Adipose tissue (tissue), 3 donors: ENCODE data around the gene HK1. TPM values are rescaled to one million over a fixed set of nuclear protein-coding genes. Genes with fewer than 3 reads are reported as not detected.

Experiments
- H3K27ac ChIP-seq: one replicate; pipeline ENCODE4 v1.5.1; 2013; ENCODE audit warnings: low read depth, low read length
- WGBS, 3 donors: extraction: QIAGEN DNeasy Blood & Tissue Kit; methylation state at CpG; one replicate each; pipeline ENCODE4 v1.1.7; 2013; 5-methylcytosine and 5-hydroxymethylcytosine counted together
- polyA plus RNA-seq, 3 donors: library from polyadenylated mRNA; stranded (reverse); fragments of 200-250 nt; gene quantifications; one replicate each; pipeline ENCODE4 v1.2.3, GENCODE V29; 2013
- donor health status: healthy with polysubstance abuse.
- donor health status: Bipolar disorder and iron deficiency.
- donor health status: healthy.

Gene HK1
- polyA plus RNA-seq, 3 donors, result 12.2 to 52.5 (median 29.6) TPM

- 38 to 76% (median 57%) methylated on average over 3 of the region's 3 CpGs for WGBS, 3 donors
- no peak overlapping the region for H3K27ac ChIP-seq
Observed at GRCh38 chr10:69377933-69378332, 99.6 kb downstream of the HK1 start.

- H3K27ac ChIP-seq, result no peak overlapping the region
- WGBS, 3 donors, result 95 to 96% (median 95%) methylated on average over 16 of the region's 16 CpGs
Observed at GRCh38 chr10:69379800-69380199, 101.5 kb downstream of the HK1 start.

GRCh38 chr10:69382382-69383117 is 104.3 kb downstream of the HK1 start:
- H3K27ac ChIP-seq, result no peak overlapping the region
- 79 to 85% (median 84%) methylated on average over 26 of the region's 26 CpGs for WGBS, 3 donors

GRCh38 chr10:69383558-69383957 is 105.3 kb downstream of the HK1 start:
- no peak overlapping the region for H3K27ac ChIP-seq
- WGBS, 3 donors, result 51 to 70% (median 59%) methylated on average over 3 of the region's 3 CpGs

- 85 to 92% (median 90%) methylated on average over 10 of the region's 10 CpGs for WGBS, 3 donors
- H3K27ac ChIP-seq, result no peak overlapping the region
Observed at GRCh38 chr10:69384320-69384719, 106.0 kb downstream of the HK1 start.

- WGBS, 3 donors, result 74 to 95% (median 89%) methylated on average over 11 of the region's 11 CpGs
- H3K27ac ChIP-seq, result no peak overlapping the region
Observed at GRCh38 chr10:69385454-69386350, 107.4 kb downstream of the HK1 start.

- no peak overlapping the region for H3K27ac ChIP-seq
- 86 to 92% (median 91%) methylated on average over 3 of the region's 3 CpGs for whole genome bisulfite sequencing, 3 donors
Observed at GRCh38 chr10:69387500-69387899, 109.2 kb downstream of the HK1 start.

GRCh38 chr10:69388488-69388887 is 110.2 kb downstream of the HK1 start:
- no peak overlapping the region for H3K27ac ChIP-seq
- WGBS, 3 donors, result 94 to 98% (median 95%) methylated on average over 2 of the region's 2 CpGs

- H3K27ac ChIP-seq, result no peak overlapping the region
- WGBS, 3 donors, result 60 to 71% (median 62%) methylated on average over 8 of the region's 8 CpGs
Observed at GRCh38 chr10:69389827-69390490, 111.7 kb downstream of the HK1 start.

GRCh38 chr10:69391158-69391557 is 112.9 kb downstream of the HK1 start:
- H3K27ac ChIP-seq, result no peak overlapping the region
- 72 to 91% (median 89%) methylated on average over 6 of the region's 6 CpGs for WGBS, 3 donors

- 12 to 14% (median 14%) methylated on average over 7 of the region's 7 CpGs for WGBS, 3 donors
- H3K27ac ChIP-seq, result no peak overlapping the region
Observed at GRCh38 chr10:69392481-69393000, 114.2 kb downstream of the HK1 start.

GRCh38 chr10:69394020-69394419 is 115.7 kb downstream of the HK1 start:
- H3K27ac ChIP-seq, result no peak overlapping the region
- 81 to 94% (median 86%) methylated on average over 1 of the region's 1 CpG for WGBS, 3 donors

- no peak overlapping the region for H3K27ac ChIP-seq
- WGBS, 3 donors, result 55 to 73% (median 63%) methylated on average over 1 of the region's 1 CpG
Observed at GRCh38 chr10:69397972-69398371, 119.7 kb downstream of the HK1 start.

- no peak overlapping the region for H3K27ac ChIP-seq
- WGBS, 3 donors, result 71 to 86% (median 83%) methylated on average over 16 of the region's 16 CpGs
Observed at GRCh38 chr10:69398466-69398865, 120.2 kb downstream of the HK1 start.

- H3K27ac ChIP-seq, result no peak overlapping the region
- 85 to 97% (median 95%) methylated on average over 23 of the region's 23 CpGs for WGBS, 3 donors
Observed at GRCh38 chr10:69400936-69401335, 122.6 kb downstream of the HK1 start.

GRCh38 chr10:69401416-69401815 is 123.1 kb downstream of the HK1 start:
- 87 to 92% (median 89%) methylated on average over 11 of the region's 11 CpGs for whole genome bisulfite sequencing, 3 donors
- no peak overlapping the region for H3K27ac ChIP-seq

GRCh38 chr10:69402386-69402785 is 124.1 kb downstream of the HK1 start:
- H3K27ac ChIP-seq, result no peak overlapping the region
- WGBS, 3 donors, result 61 to 86% (median 74%) methylated on average over 6 of the region's 6 CpGs

GRCh38 chr10:69403066-69403465 is 124.8 kb downstream of the HK1 start:
- 74 to 86% (median 79%) methylated on average over 1 of the region's 1 CpG for WGBS, 3 donors
- H3K27ac ChIP-seq, result no peak overlapping the region

- WGBS, 3 donors, result 65 to 66% (median 65%) methylated on average over 3 of the region's 3 CpGs
- H3K27ac ChIP-seq, result no peak overlapping the region
Observed at GRCh38 chr10:69403519-69403918, 125.2 kb downstream of the HK1 start.
